Stimulated activated naive CD4-positive, alpha-beta T cell (primary cell): ENCODE data around the gene OR10G8.
"Not testable (repeated sequence)": the region's sequence is repeated elsewhere in the genome, so short reads cannot be mapped to it uniquely, and the experiment has no call there.

Source experiments
- DNase-seq, 6 experiments: peaks; one replicate each; lab custom pipeline; 2025; lab: John Stamatoyannopoulos, UW

OR10G8 gene

GRCh38 chr11:124026498-124026897, at the start of gene OR10G8:
Gene OR10G8, plus strand, starts transcription at chr11:124026798. Its CDS starts 2,825 bp downstream, at chr11:124029623.
- DNase-seq = no peak

GRCh38 chr11:123977731-123978347, 48.8 kb upstream of the OR10G8 start, which contains the start of gene OR10S1:
Gene OR10S1, minus strand, starts transcription at chr11:123977781. Its CDS starts 117 bp downstream, at chr11:123977664.
- no peak for DNase-seq

GRCh38 chr11:123979311-123979710, 47.3 kb upstream of the OR10G8 start:
- no peak for DNase-seq

GRCh38 chr11:123995119-123995518, 31.5 kb upstream of the OR10G8 start, which contains the start of gene OR10G6:
Gene OR10G6, minus strand, starts transcription at chr11:123995161. Its CDS starts 0 bp downstream, at chr11:123995161.
- DNase-seq = no peak

GRCh38 chr11:124012697-124013096, 13.9 kb upstream of the OR10G8 start, which contains the start of gene OR10G4:
Gene OR10G4, plus strand, starts transcription at chr11:124012997. Its CDS starts 2,578 bp downstream, at chr11:124015575.
- no peak for DNase-seq

GRCh38 chr11:124015837-124016236, 10.8 kb upstream of the OR10G8 start:
- DNase-seq = not testable (repeated sequence)

GRCh38 chr11:124036666-124037065, 10.1 kb downstream of the OR10G8 start:
- no peak for DNase-seq

GRCh38 chr11:124039557-124039956, 13.0 kb downstream of the OR10G8 start:
- no peak for DNase-seq

- DNase-seq = no peak
Measured at GRCh38 chr11:124041254-124041653, 14.7 kb downstream of the OR10G8 start, which contains the start of gene OR10G7. Gene OR10G7, minus strand, starts transcription at chr11:124041325. Its CDS starts 2,324 bp downstream, at chr11:124039001.

- DNase-seq = no peak
Measured at GRCh38 chr11:124043420-124043819, 16.8 kb downstream of the OR10G8 start.

- no peak for DNase-seq
Measured at GRCh38 chr11:124050748-124051147, 24.1 kb downstream of the OR10G8 start.

GRCh38 chr11:124052966-124053365, 26.4 kb downstream of the OR10G8 start:
- no peak for DNase-seq

- no peak for DNase-seq
Measured at GRCh38 chr11:124068601-124069110, 42.1 kb downstream of the OR10G8 start.

- peak in 3 of 6 experiments; percentile 9 to 14 (median 9) for DNase-seq
Measured at GRCh38 chr11:124069429-124070401, 43.1 kb downstream of the OR10G8 start.

GRCh38 chr11:124070915-124071622, 44.5 kb downstream of the OR10G8 start:
- DNase-seq = peak; percentile 15 to 66 (median 36)

GRCh38 chr11:124071623-124071948, 45.0 kb downstream of the OR10G8 start:
- DNase-seq = no peak

- no peak for DNase-seq
Measured at GRCh38 chr11:124072147-124072546, 45.5 kb downstream of the OR10G8 start.

- no peak for DNase-seq
Measured at GRCh38 chr11:124074554-124074953, 48.0 kb downstream of the OR10G8 start.

GRCh38 chr11:124075492-124075840, 48.9 kb downstream of the OR10G8 start:
- no peak for DNase-seq

- DNase-seq = no peak
Measured at GRCh38 chr11:124075841-124076651, 49.4 kb downstream of the OR10G8 start.

GRCh38 chr11:124077266-124077665, 50.7 kb downstream of the OR10G8 start:
- DNase-seq = no peak
